CD4-positive, CD25-positive, alpha-beta regulatory T cell (primary cell): ENCODE results near the gene EPS15. TPM values are rescaled to one million over a fixed set of nuclear protein-coding genes. Genes with fewer than 3 reads are reported as not detected.
"Not testable (repeated sequence)": the region's sequence is repeated elsewhere in the genome, so short reads cannot be mapped to it uniquely, and the experiment has no call there.

Experiments
- ATAC-seq, 2 donors: fragments of 150-1000 bp; cut with Tn5 transposase; one replicate each; pipeline ENCODE4 v1.10.0; 2021; ENCODE audit warnings: low read depth in 2 of 2, moderate number of reproducible peaks in 2 of 2, moderate library complexity in 1 of 2
- DNase-seq, 3 donors: peaks; one replicate each; pipeline versions ENCODE4 v3.0.0 to v3.0.0-alpha.2; 2012 to 2022; ENCODE audit warnings: mixed read lengths in 1 of 3
- H3K27ac ChIP-seq: one replicate; pipeline ENCODE4 v1.7.0; 2013; ENCODE audit warnings: mild to moderate bottlenecking, low read length; ENCODE audit not compliant: insufficient read depth, poor library complexity, severe bottlenecking
- H3K27me3 ChIP-seq: one replicate; pipeline ENCODE4 v1.7.0; 2013; ENCODE audit warnings: low read length; ENCODE audit not compliant: control insufficient read depth, insufficient read depth
- H3K36me3 ChIP-seq: one replicate; pipeline ENCODE4 v1.7.0; 2013; ENCODE audit warnings: mild to moderate bottlenecking, low read length, moderate library complexity; ENCODE audit not compliant: control insufficient read depth, insufficient read depth
- H3K4me1 ChIP-seq: 2 replicates; pipeline ENCODE4 v1.7.0; 2013; ENCODE audit warnings: mild to moderate bottlenecking, low read length; ENCODE audit not compliant: insufficient read depth, control insufficient read depth, poor library complexity, severe bottlenecking
- H3K4me3 ChIP-seq: one replicate; pipeline ENCODE4 v1.7.0; 2013; ENCODE audit warnings: low read depth, mild to moderate bottlenecking, low read length, moderate library complexity
- H3K9me3 ChIP-seq, 2 experiments: 1 replicate in 1 of 2; 2 replicates in 1 of 2; pipeline ENCODE4 v1.7.0; 2013; ENCODE audit warnings: low read length in 2 of 2, mild to moderate bottlenecking in 1 of 2, moderate library complexity in 1 of 2; ENCODE audit not compliant: control insufficient read depth in 2 of 2
- H3K27ac Mint-ChIP-seq, 3 donors: one replicate each; pipeline ENCODE4 v1.8.0; 2020 to 2022; ENCODE audit warnings: mild to moderate bottlenecking in 3 of 3, mixed read lengths in 3 of 3, moderate library complexity in 2 of 3
- H3K27me3 Mint-ChIP-seq: one replicate; pipeline ENCODE4 v1.8.0; 2022; ENCODE audit warnings: mild to moderate bottlenecking, mixed read lengths
- H3K36me3 Mint-ChIP-seq: one replicate; pipeline ENCODE4 v1.8.0; 2020; ENCODE audit warnings: mixed read lengths
- H3K4me1 Mint-ChIP-seq, 4 donors: one replicate each; pipeline ENCODE4 v1.8.0; 2020 to 2022; ENCODE audit warnings: mixed read lengths in 4 of 4, mild to moderate bottlenecking in 1 of 4
- H3K4me3 Mint-ChIP-seq, 4 donors: one replicate each; pipeline ENCODE4 v1.8.0; 2020 to 2022; ENCODE audit warnings: mild to moderate bottlenecking in 4 of 4, mixed read lengths in 4 of 4, moderate library complexity in 3 of 4
- H3K9me3 Mint-ChIP-seq, 7 donors: one replicate each; pipeline ENCODE4 v1.8.0; 2020 to 2022; ENCODE audit warnings: mixed read lengths in 7 of 7, mild to moderate bottlenecking in 3 of 7, moderate library complexity in 2 of 7
- polyA plus RNA-seq, 4 donors: library from polyadenylated mRNA; unstranded; fragments of 300-500 nt; fragmentation: Illumina TruSeq; gene quantifications; one replicate each; pipeline ENCODE4 v1.2.3, GENCODE V29; 2021
- total RNA-seq: library from RNA; stranded (reverse); gene quantifications from one replicate; pipeline ENCODE4 v1.2.3, GENCODE V29; 2022

The EPS15 gene
- total and polyA plus RNA-seq, 5 donors from 2014 or later, result 58.5 to 135 (median 83.5) TPM

- DNase-seq (no peak), ATAC-seq (no peak)
- Mint-ChIP-seq H3K27me3 (no peaks in the 10 kb centered on the region), H3K36me3 (peaks cover 5% of the 10 kb centered on the region), H3K4me1 (peaks cover 57 to 80% (median 68%) of the 10 kb centered on the region in 4 donors), H3K4me3 (no peak overlapping the region), H3K27ac (peak overlapping the region in 1 of 3 donors; percentile 20), H3K9me3 (no peaks in the 10 kb centered on the region)
- H3K27ac ChIP-seq, result no peak overlapping the region
- H3K9me3 ChIP-seq, result no peaks in the 10 kb centered on the region
- no peak overlapping the region for H3K4me3 ChIP-seq
- H3K4me1 ChIP-seq, result peaks cover 41% of the 10 kb centered on the region
- peaks cover 9% of the 10 kb centered on the region for H3K36me3 ChIP-seq
- H3K27me3 ChIP-seq, result no peaks in the 10 kb centered on the region
Measured at GRCh38 chr1:51509773-51510172, 9.3 kb downstream of the EPS15 start.

- ATAC-seq, result no peak
- Histone ChIP-seq H3K27me3 (no peaks in the 10 kb centered on the region), H3K4me3 (no peak overlapping the region), H3K36me3 (peaks cover 31% of the 10 kb centered on the region), H3K4me1 (peaks cover 20% of the 10 kb centered on the region), H3K9me3 (no peaks in the 10 kb centered on the region), H3K27ac (no peak overlapping the region)
- Mint-ChIP-seq H3K27ac (peak overlapping the region in 2 of 3 donors; percentile 37 to 57), H3K9me3 (no peaks in the 10 kb centered on the region), H3K4me3 (peak overlapping the region in 1 of 4 donors; percentile 14), H3K4me1 (peaks cover 38 to 81% (median 59%) of the 10 kb centered on the region in 4 donors), H3K36me3 (peaks cover 23% of the 10 kb centered on the region), H3K27me3 (no peaks in the 10 kb centered on the region)
- no peak for DNase-seq
Measured at GRCh38 chr1:51506537-51506936, 12.5 kb downstream of the EPS15 start.

GRCh38 chr1:51504806-51505525 lies 14.1 kb downstream of the EPS15 start:
- DNase-seq (no peak), ATAC-seq (peak in 1 of 2 donors; percentile 17)
- Mint-ChIP-seq H3K4me1 (peaks cover 36 to 81% (median 56%) of the 10 kb centered on the region in 4 donors), H3K4me3 (no peak overlapping the region), H3K36me3 (peaks cover 23% of the 10 kb centered on the region), H3K27me3 (no peaks in the 10 kb centered on the region), H3K27ac (peak overlapping the region in 1 of 3 donors; percentile 19), H3K9me3 (no peaks in the 10 kb centered on the region)
- Histone ChIP-seq H3K27me3 (no peaks in the 10 kb centered on the region), H3K4me1 (peaks cover 27% of the 10 kb centered on the region), H3K27ac (no peak overlapping the region), H3K36me3 (peaks cover 31% of the 10 kb centered on the region), H3K9me3 (no peaks in the 10 kb centered on the region), H3K4me3 (no peak overlapping the region)

GRCh38 chr1:51501218-51501630 lies 17.8 kb downstream of the EPS15 start:
- H3K4me1 ChIP-seq, result peaks cover 27% of the 10 kb centered on the region
- H3K36me3 Mint-ChIP-seq, result peaks cover 46% of the 10 kb centered on the region

GRCh38 chr1:51499694-51500093 lies 19.4 kb downstream of the EPS15 start:
- Histone ChIP-seq H3K27ac (no peak overlapping the region), H3K9me3 (no peaks in the 10 kb centered on the region), H3K27me3 (no peaks in the 10 kb centered on the region), H3K4me1 (peaks cover 38% of the 10 kb centered on the region), H3K36me3 (peaks cover 21% of the 10 kb centered on the region), H3K4me3 (peak overlapping the region; percentile 7)
- ATAC-seq (no peak), DNase-seq (no peak)
- Mint-ChIP-seq H3K9me3 (peaks cover 0 to 1% (median 0%) of the 10 kb centered on the region in 7 donors), H3K4me3 (no peak overlapping the region), H3K27me3 (no peaks in the 10 kb centered on the region), H3K27ac (peak overlapping the region in 1 of 3 donors; percentile 8), H3K4me1 (peaks cover 30 to 85% (median 60%) of the 10 kb centered on the region in 4 donors), H3K36me3 (peaks cover 41% of the 10 kb centered on the region)

More at GRCh38 chr1:51501218-51501630, 17.8 kb downstream of the EPS15 start:
- DNase-seq (peak in 2 of 3 donors; percentile 34 to 54), ATAC-seq (peak; percentile 72 to 73)
- not testable (repeated sequence) for H3K9me3 Mint-ChIP-seq, H3K9me3 ChIP-seq, H3K27me3 ChIP-seq, H3K27me3 Mint-ChIP-seq
- H3K4me1 Mint-ChIP-seq, result peaks cover 33 to 88% (median 56%) of the 10 kb centered on the region in 4 donors
- H3K27ac Mint-ChIP-seq, result peak overlapping the region; percentile 59 to 77 (median 67)
- peak overlapping the region; percentile 44 to 74 (median 68) for H3K4me3 Mint-ChIP-seq
- peak overlapping the region; percentile 56 for H3K27ac ChIP-seq
- peaks cover 22% of the 10 kb centered on the region for H3K36me3 ChIP-seq
- peak overlapping the region; percentile 34 for H3K4me3 ChIP-seq

GRCh38 chr1:51498924-51499323 lies 20.1 kb downstream of the EPS15 start:
- peaks cover 42% of the 10 kb centered on the region for H3K36me3 Mint-ChIP-seq
- no peak overlapping the region for H3K27ac ChIP-seq
- H3K36me3 ChIP-seq, result peaks cover 14% of the 10 kb centered on the region
- ATAC-seq, result no peak
- H3K27me3 ChIP-seq, result no peaks in the 10 kb centered on the region
- H3K9me3 ChIP-seq, result no peaks in the 10 kb centered on the region
- peaks cover 38 to 89% (median 63%) of the 10 kb centered on the region in 4 donors for H3K4me1 Mint-ChIP-seq
- peaks cover 41% of the 10 kb centered on the region for H3K4me1 ChIP-seq
- H3K27me3 Mint-ChIP-seq, result no peaks in the 10 kb centered on the region
- H3K4me3 ChIP-seq, result no peak overlapping the region
- peak overlapping the region in 1 of 3 donors; percentile 32 for H3K27ac Mint-ChIP-seq
- peaks cover 0 to 1% (median 0%) of the 10 kb centered on the region in 7 donors for H3K9me3 Mint-ChIP-seq
- H3K4me3 Mint-ChIP-seq, result no peak overlapping the region
- no peak for DNase-seq

GRCh38 chr1:51497340-51497739 lies 21.7 kb downstream of the EPS15 start:
- Mint-ChIP-seq H3K4me1 (peaks cover 43 to 83% (median 63%) of the 10 kb centered on the region in 4 donors), H3K27me3 (no peaks in the 10 kb centered on the region), H3K36me3 (peaks cover 33% of the 10 kb centered on the region), H3K4me3 (peak overlapping the region in 2 of 4 donors; percentile 28 to 33), H3K27ac (peak overlapping the region in 1 of 3 donors; percentile 31), H3K9me3 (peaks cover 0 to 3% (median 0%) of the 10 kb centered on the region in 7 donors)
- no peak for ATAC-seq
- Histone ChIP-seq H3K4me3 (no peak overlapping the region), H3K36me3 (peaks cover 4% of the 10 kb centered on the region), H3K27ac (no peak overlapping the region), H3K4me1 (peaks cover 45% of the 10 kb centered on the region), H3K9me3 (no peaks in the 10 kb centered on the region), H3K27me3 (no peaks in the 10 kb centered on the region)
- DNase-seq, result no peak
